GM12864 (cell line): ENCODE data around the gene SUSD6.
"Not testable (repeated sequence)": the region's sequence is repeated elsewhere in the genome, so short reads cannot be mapped to it uniquely, and the experiment has no call there.

Experiments used
- DNase-seq: peaks from one replicate; pipeline ENCODE4 v3.0.0-alpha.2; 2011; ENCODE audit warnings: low read depth
- H3K4me3 ChIP-seq: 2 replicates; pipeline ENCODE4 v1.5.1; 2011; ENCODE audit warnings: mild to moderate bottlenecking, low read depth, low read length, control low read depth
- CTCF ChIP-seq: IDR thresholded peaks from 2 replicates; pipeline ENCODE4 v1.5.1; 2011; ENCODE audit warnings: low read depth, mild to moderate bottlenecking, moderate library complexity, low read length, control low read depth, inconsistent platforms; ENCODE audit errors: missing control alignments

Gene SUSD6

GRCh38 chr14:69635981-69636639 lies 24.7 kb downstream of the SUSD6 start:
- H3K4me3 ChIP-seq: no peak overlapping the region
- DNase-seq: no peak
- TF ChIP-seq CTCF: no peak

- no peak overlapping the region; the same call in 1 of the 2 replicates for H3K4me3 ChIP-seq
- TF ChIP-seq CTCF: no peak
- DNase-seq: no peak
Observed at GRCh38 chr14:69636718-69637480, 25.5 kb downstream of the SUSD6 start.

GRCh38 chr14:69637503-69638031 lies 26.2 kb downstream of the SUSD6 start:
- no peak for TF ChIP-seq CTCF
- no peak overlapping the region; the same call in 1 of the 2 replicates for H3K4me3 ChIP-seq
- DNase-seq: no peak

GRCh38 chr14:69640931-69641330 lies 29.5 kb downstream of the SUSD6 start:
- DNase-seq: no peak

GRCh38 chr14:69642212-69642793 lies 30.9 kb downstream of the SUSD6 start:
- not testable (repeated sequence) for DNase-seq, H3K4me3 ChIP-seq

More at GRCh38 chr14:69640931-69641330, 29.5 kb downstream of the SUSD6 start:
- TF ChIP-seq CTCF: no peak
- no peak overlapping the region for H3K4me3 ChIP-seq

- no peak overlapping the region for H3K4me3 ChIP-seq
- TF ChIP-seq CTCF: no peak
- no peak for DNase-seq
Observed at GRCh38 chr14:69643430-69644200, 32.2 kb downstream of the SUSD6 start.

GRCh38 chr14:69644814-69645213 lies 33.4 kb downstream of the SUSD6 start:
- no peak overlapping the region for H3K4me3 ChIP-seq
- no peak for DNase-seq
- TF ChIP-seq CTCF: no peak
